Effector memory CD8-positive, alpha-beta T cell (primary cell): ENCODE measurements around the gene ERMAP.

Source experiments
- ATAC-seq: fragments of 150-1000 bp; cut with Tn5 transposase; replicated peaks from 2 replicates; pipeline ENCODE4 v1.10.0; 2021; ENCODE audit warnings: mild to moderate bottlenecking, moderate library complexity
- DNase-seq, 3 experiments: peaks; one replicate each; pipeline ENCODE4 v3.0.0; 2021
- H3K27ac Mint-ChIP-seq, 2 donors: one replicate each; pipeline ENCODE4 v1.8.0; 2022; ENCODE audit warnings: mild to moderate bottlenecking in 2 of 2, mixed read lengths in 2 of 2, moderate library complexity in 2 of 2
- H3K27me3 Mint-ChIP-seq, 2 donors: one replicate each; pipeline ENCODE4 v1.8.0; 2022; ENCODE audit warnings: mixed read lengths in 2 of 2
- H3K36me3 Mint-ChIP-seq: one replicate; pipeline ENCODE4 v1.8.0; 2022; ENCODE audit warnings: mild to moderate bottlenecking, moderate library complexity, mixed read lengths; ENCODE audit not compliant: insufficient read depth
- H3K4me1 Mint-ChIP-seq, 2 donors: one replicate each; pipeline ENCODE4 v1.8.0; 2022; ENCODE audit warnings: low read depth in 2 of 2, mixed read lengths in 2 of 2
- H3K4me3 Mint-ChIP-seq, 2 donors: one replicate each; pipeline ENCODE4 v1.8.0; 2022; ENCODE audit warnings: mild to moderate bottlenecking in 2 of 2, mixed read lengths in 2 of 2, moderate library complexity in 2 of 2
- H3K9me3 Mint-ChIP-seq, 2 donors: one replicate each; pipeline ENCODE4 v1.8.0; 2022; ENCODE audit warnings: mixed read lengths in 2 of 2

ERMAP gene

DNA sequence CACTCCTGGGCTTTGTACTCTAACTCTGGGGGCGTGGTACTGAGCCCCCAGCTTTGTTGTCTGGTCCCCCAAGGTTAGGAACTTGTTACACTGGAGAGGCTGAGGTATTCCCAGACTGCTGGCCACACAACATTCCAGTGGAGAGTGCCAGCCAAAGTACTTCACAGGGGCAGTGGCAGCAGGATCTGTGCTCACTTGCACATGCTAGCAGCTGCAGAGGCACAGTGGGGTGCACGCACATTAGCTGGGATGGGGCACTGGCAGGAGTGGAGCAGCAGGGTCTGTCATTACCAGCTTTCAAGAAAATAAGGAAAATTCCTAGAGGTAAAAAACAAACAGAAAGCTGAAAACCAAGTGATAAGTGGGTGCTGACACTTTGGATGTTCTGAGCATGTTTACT, 60.5 kb downstream of the ERMAP start:
- Mint-ChIP-seq H3K4me3 (no peak overlapping the region), H3K9me3 (no peaks in the 10 kb centered on the region), H3K4me1 (no peaks in the 10 kb centered on the region), H3K36me3 (peaks cover 4% of the 10 kb centered on the region), H3K27me3 (peaks cover 17 to 32% of the 10 kb centered on the region in 2 donors), H3K27ac (no peak overlapping the region)
- ATAC-seq (no peak), DNase-seq (no peak)

DNA sequence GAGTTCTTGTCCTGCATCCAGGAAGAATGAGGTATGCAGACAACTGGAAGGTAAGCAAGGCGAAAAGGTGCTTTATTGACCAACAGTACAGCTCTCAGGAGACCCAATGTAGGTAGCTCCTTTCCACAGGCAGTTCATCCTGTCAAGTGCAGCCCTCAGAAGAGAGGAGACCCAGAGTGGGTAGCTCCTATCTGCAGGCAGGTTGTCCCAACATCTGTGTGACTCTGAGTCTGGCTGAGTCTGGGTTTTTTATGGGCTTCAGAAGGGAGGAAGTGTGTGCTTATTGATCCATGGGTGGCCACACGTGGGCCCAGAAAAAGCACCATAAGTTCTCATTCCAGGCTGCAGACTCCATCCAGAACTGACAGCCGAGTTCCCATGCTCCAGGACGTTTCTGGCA, 63.5 kb downstream of the ERMAP start:
- Mint-ChIP-seq H3K27ac (no peak overlapping the region), H3K9me3 (no peaks in the 10 kb centered on the region), H3K4me1 (no peaks in the 10 kb centered on the region), H3K4me3 (no peak overlapping the region), H3K27me3 (peaks cover 24 to 40% of the 10 kb centered on the region in 2 donors), H3K36me3 (peaks cover 4% of the 10 kb centered on the region)
- ATAC-seq (no peak), DNase-seq (no peak)

DNA sequence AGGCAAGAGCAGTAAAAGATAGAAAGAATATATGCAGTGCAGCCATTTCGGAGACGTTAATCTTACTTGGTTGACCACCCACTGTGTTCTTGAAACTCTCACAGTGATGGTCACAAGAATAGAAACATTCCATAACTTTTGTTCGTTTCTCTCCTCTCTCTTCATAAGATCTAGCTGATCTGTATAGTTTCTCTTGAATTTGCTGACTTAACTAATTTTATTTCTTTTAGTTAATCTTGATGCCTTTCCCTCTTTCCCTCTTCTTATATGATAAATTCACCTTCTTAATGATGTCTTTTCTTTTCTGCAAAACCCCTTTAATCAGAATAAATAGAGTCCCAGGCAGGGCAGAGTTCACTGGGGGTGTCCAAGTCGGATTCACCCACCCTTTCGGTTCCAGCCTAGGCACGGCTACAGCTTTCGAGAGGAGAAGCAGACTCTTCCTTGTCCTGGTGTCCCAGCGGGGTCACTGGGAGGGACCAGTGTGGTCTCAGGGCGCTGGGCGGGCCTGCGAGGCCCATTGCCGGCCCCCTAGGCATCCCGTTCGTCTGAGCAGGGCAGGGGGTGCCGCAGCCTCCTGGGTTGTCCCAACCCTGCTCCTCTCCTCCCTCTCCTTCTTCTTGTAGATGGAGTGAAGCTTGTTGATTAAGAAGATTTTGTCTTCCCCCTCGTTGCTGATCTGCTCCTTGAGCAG, 69.3 kb downstream of the ERMAP start:
- peaks cover 23 to 29% of the 10 kb centered on the region in 2 donors for H3K27me3 Mint-ChIP-seq
- H3K36me3 Mint-ChIP-seq: no peaks in the 10 kb centered on the region
- no peaks in the 10 kb centered on the region for H3K4me1 Mint-ChIP-seq
- no peaks in the 10 kb centered on the region for H3K9me3 Mint-ChIP-seq
- no peak overlapping the region for H3K27ac Mint-ChIP-seq
- ATAC-seq: no peak
- no peak for DNase-seq
- no peak overlapping the region for H3K4me3 Mint-ChIP-seq

DNA sequence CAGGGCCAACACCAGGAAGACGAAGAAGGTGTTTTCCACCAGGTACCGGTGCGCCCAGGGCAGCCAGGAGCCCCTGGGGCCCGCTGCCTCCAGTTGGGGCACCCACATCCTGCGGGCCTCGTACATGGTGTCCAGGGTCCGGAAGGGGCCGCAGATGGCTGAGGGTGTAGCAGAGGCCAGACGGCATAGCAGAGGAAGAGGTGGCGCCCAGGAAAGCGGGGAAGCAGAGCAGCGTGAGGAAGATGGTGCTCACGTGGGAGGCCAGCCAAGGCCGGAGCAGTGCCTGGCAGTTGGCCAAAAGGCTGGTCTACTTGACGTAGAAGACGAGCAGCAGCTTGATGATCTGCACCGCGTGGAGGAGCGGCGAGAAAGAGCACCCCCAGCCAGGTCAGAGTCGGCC, 69.9 kb downstream of the ERMAP start:
- Mint-ChIP-seq H3K9me3 (no peaks in the 10 kb centered on the region), H3K36me3 (no peaks in the 10 kb centered on the region), H3K27ac (no peak overlapping the region), H3K27me3 (peaks cover 27 to 29% of the 10 kb centered on the region in 2 donors), H3K4me3 (no peak overlapping the region), H3K4me1 (no peaks in the 10 kb centered on the region)
- ATAC-seq (no peak), DNase-seq (no peak)

DNA sequence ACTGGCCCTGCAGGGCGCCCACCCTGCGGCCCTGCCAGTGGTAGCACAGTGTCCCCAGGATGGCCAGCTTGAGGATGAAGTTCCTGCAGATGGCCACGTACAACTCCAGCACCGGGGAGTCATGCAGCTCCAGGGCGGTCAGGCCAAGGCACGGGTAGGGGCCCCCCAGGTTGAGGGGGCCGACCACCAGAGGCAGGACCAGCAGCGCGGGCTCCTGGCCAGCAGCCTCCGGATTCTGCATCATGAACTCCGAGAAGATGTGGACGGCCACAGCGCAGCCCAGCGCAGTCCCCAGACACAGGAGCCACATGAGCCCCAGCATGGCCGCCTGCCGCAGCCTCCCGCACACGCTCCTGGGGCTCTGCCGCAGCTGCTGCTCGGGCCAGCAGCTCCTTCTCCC, 70.4 kb downstream of the ERMAP start:
- no peaks in the 10 kb centered on the region for H3K9me3 Mint-ChIP-seq
- H3K36me3 Mint-ChIP-seq: no peaks in the 10 kb centered on the region
- H3K4me1 Mint-ChIP-seq: no peaks in the 10 kb centered on the region
- no peak overlapping the region for H3K4me3 Mint-ChIP-seq
- DNase-seq: no peak
- no peak overlapping the region for H3K27ac Mint-ChIP-seq
- H3K27me3 Mint-ChIP-seq: peaks cover 27 to 29% of the 10 kb centered on the region in 2 donors
- no peak for ATAC-seq

DNA sequence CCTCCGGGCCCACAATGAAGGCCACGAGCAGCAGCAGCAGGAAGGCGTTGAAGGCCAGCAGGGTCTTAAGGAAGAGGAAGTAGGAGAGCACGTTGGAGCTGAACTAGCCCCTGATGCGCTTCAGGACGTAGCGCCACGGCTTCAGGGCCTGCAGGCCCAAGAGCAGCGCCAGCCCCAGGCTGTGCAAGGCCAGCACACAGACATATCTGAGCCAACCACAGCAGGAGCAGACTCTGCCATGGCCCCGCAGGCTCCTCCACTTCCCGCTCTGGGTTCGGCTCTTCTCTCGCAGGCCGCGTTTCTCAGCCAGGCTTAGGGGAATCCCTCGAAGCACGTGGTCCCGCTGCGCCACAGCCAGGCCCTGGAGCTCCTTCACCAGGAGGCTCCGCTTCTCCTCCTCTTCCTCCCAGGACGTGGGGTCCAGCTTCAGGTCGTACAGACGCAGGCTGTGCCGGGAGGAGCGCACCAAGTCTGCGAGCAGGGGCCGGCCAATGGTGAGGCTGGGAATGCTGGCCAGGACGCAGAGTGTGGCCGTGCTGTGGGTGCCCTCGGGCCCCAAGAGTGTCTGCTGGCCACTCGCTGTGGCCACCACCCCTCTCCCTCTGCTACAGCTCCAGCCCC, 71.2 kb downstream of the ERMAP start:
- H3K4me1 Mint-ChIP-seq: no peaks in the 10 kb centered on the region
- H3K4me3 Mint-ChIP-seq: no peak overlapping the region
- no peaks in the 10 kb centered on the region for H3K9me3 Mint-ChIP-seq
- H3K36me3 Mint-ChIP-seq: no peaks in the 10 kb centered on the region
- ATAC-seq: no peak
- no peak overlapping the region for H3K27ac Mint-ChIP-seq
- DNase-seq: no peak
- peaks cover 27 to 29% of the 10 kb centered on the region in 2 donors for H3K27me3 Mint-ChIP-seq

DNA sequence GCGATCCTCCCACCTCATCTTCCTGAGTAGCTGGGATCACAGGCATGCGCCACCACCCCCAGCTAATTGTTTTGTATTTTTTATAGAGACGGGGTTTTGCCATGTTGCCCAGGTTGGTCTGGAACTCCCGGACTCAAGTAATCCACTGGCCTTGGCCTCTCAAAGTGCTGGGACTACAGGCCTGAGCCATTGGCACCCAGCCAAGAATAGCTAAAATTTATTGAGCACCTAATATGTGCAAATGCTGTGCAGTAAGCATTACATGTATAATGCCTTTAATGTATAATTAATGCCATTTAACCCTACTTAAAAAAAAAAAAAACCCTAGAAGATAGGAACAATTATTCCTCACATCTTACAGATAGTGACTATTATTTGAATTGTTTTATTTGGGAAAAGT, 72.3 kb downstream of the ERMAP start:
- Mint-ChIP-seq H3K9me3 (no peaks in the 10 kb centered on the region), H3K4me3 (no peak overlapping the region), H3K27ac (no peak overlapping the region), H3K36me3 (no peaks in the 10 kb centered on the region), H3K4me1 (no peaks in the 10 kb centered on the region), H3K27me3 (peaks cover 23 to 26% of the 10 kb centered on the region in 2 donors)
- DNase-seq (no peak), ATAC-seq (no peak)

DNA sequence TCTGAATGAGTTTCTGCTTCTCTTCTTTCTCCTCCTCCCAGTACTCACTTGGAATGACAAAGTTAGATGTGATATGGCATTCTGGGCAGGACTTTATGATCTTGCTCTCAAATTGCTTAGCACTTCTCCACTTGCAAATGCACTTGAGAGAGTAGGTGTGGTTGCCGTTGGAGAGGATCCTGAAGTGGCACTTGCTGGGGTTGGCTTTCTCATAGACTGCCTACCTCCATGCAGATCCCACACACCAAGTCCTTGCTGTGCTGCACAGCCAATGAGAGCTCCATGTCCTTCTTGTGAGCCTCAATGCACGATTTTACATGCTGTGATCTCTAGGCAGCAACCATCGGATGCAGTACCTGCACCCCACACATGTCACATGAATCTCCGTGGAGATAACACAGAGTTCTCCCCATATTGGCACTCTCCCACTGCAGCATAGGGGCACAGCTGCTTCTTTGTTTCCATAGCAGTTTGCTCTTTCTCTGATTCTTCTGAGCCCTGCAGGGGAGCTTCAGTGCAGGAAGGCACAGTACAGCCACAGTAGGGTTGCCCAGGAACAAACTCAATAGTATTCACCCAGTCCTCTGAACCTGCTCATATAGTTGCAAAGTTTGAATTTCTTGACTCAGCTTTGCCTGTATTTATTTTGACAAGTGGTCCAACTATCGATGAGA, 74.7 kb downstream of the ERMAP start:
- H3K9me3 Mint-ChIP-seq: no peaks in the 10 kb centered on the region
- no peak overlapping the region for H3K27ac Mint-ChIP-seq
- H3K27me3 Mint-ChIP-seq: peaks cover 29 to 37% of the 10 kb centered on the region in 2 donors
- DNase-seq (no peak), ATAC-seq (no peak)
- no peaks in the 10 kb centered on the region for H3K4me1 Mint-ChIP-seq
- H3K36me3 Mint-ChIP-seq: no peaks in the 10 kb centered on the region
- H3K4me3 Mint-ChIP-seq: no peak overlapping the region
